HL-60/S4 treated with phorbol 12-myristate 13-acetate at 8.2 ng/mL for 4 days and 3 days (cell line): Measurements from ENCODE around the gene RABEP1.
"Not testable (repeated sequence)": the region's sequence is repeated elsewhere in the genome, so short reads cannot be mapped to it uniquely, and the experiment has no call there.

Source experiments
- in situ Hi-C: fragments of 300-500 bp; cut with MboI; formaldehyde crosslinking; loops from 2 replicates; pipeline ENCODE4 v1.15.0; 2022; ENCODE audit warnings: low sequenced_read_pairs

Gene RABEP1

DNA sequence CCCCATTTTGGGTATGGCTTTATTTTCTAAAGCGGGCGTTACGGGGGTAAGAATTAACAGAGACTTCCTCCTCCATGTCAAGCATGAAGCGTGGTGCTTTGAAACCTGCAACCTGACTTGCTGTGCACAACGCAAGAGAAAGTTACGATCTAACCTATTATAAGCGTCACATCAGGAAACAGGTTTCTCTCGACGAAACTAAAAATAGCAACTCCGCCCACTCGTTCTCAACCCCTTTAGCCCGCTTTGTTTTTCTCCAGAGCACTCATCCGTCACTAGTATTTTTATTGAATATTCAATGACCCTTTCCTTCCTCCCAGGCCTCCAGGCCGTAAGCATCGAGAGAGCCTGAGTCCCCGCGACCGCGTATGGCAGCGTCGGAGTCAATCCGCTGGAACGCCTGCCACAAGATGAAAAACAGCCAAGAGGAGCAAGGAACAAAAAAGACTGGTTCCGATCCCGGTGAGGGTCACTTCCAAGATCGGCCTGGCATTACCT is 136.8 kb downstream of the RABEP1 start:
- in situ Hi-C loops = no loop called here

DNA sequence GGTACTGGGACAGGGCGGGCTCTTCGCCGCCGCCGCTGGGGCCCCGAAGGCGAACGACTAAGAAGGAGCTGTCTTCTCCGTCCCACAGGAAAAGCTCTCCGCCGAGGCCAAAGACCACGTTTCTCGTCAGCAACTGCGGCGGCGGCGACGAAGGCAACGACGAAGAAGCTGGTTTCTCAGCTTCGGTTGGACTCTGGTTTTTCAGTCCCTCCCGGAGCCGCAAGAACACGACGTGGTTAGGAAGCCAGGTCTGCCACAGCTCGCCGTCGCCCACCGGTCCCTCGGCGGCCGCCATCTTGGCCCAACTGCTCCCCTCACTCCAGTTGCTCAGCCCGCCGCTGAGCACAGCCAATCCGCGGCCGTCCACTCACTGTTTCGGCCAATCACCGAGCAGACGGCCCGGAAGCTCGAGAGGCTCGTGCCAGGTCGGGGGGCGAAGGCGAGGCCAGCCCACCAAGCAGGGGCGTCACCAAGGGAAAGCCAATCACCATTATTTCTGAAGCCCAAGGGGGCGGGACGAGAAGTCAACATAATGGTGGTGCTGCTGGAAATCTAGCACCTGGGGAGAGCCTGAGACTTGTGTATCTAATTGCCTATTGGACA is 137.4 kb downstream of the RABEP1 start, which contains the start of gene NUP88:
Gene NUP88 (minus strand): TSS at position 307 of the 603 bp plus-strand sequence. CDS start 12 bp downstream, at position 295.
- in situ Hi-C loops = no loop called here

DNA sequence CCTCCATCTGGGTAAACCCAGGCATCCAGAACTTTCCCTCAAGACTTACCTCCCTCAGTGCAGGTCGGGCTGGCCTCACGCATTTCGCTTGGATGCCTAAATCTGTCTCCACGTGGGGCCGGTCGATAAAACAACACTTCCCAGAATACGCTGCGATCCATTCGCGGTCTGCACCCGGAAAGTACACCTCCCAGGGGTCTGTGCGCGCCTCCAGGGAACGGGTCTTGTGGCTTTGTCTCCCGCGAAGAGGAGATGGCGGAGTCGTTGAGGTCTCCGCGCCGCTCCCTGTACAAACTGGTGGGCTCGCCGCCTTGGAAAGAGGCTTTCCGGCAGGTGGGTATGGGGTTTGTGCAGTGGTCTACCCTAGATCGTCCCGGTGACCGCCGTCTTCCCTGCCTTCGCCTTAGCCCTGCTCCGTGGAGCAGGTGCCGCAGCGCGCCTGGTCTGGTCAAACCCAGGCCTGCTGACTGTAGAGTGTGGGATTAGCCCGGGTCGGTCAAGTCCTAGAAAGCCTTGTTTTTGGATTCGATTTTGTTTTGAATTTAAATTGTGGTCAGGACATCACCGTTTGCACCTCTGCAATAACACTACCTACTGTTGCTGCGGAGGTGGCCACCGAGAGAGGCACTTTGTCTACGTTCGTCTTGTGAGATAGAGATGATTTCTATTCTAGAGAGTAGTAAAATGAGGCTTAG is 138.0 kb downstream of the RABEP1 start, which contains the start of gene RPAIN:
Gene RPAIN (plus strand): TSS at position 224 of the 695 bp plus-strand sequence. CDS start 29 bp downstream, at position 253.
- in situ Hi-C loops = no loop called here

DNA sequence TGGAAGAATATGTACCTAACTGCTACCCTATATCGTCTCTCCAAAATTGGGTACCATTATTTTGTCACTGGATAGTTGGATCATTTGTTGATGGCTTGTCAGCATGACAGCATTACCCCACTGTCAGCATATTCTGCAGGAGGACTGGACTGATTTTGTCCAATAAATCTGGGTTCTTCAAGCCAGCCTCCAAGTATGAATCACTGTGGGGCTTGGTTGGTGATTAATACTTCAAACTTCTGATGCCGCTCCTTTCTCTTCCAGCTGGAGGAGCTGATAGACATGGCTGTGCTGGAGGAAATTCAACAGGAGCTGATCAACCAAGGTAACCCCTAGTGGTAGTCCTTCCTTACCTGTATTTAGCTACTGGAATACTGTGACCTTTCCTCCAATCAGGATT is 140.4 kb downstream of the RABEP1 start:
- in situ Hi-C loops = no loop called here

DNA sequence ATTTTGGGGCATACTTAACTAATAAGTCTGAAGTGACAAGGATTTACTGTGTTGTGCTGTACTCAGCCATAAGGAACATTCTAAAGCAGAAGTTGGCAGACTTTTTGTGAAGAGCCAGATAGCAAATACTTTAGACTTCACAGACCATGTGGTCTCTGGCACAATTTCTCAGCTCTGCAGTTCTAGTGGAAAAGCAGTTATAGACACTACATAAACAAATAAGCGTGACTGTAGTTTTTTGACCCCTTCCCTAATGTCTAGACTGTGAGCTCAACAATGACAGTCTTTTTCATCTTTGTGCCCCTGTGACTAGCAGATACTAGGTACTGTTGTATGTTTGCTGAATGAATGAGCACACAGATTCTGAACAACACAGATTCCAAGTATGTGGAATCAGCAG is 142.8 kb downstream of the RABEP1 start:
- in situ Hi-C loops = no loop called here

DNA sequence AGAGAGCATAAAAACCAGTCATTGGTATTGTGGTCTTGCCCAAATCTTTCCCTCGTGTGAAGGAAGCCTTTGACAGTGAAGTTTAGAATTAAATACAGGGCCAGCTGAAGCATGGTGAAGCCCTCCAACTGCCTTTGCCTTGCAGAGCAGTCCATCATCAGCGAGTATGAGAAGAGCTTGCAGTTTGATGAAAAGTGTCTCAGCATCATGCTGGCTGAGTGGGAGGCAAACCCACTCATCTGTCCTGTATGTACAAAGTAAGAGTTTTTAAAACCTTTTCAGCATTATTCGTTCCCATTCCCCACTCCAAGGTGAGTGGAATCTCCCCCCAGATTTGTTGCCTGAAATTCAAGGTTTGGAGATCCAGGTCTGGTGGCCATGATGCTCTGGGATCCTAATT is 143.7 kb downstream of the RABEP1 start:
- in situ Hi-C loops = no loop called here

DNA sequence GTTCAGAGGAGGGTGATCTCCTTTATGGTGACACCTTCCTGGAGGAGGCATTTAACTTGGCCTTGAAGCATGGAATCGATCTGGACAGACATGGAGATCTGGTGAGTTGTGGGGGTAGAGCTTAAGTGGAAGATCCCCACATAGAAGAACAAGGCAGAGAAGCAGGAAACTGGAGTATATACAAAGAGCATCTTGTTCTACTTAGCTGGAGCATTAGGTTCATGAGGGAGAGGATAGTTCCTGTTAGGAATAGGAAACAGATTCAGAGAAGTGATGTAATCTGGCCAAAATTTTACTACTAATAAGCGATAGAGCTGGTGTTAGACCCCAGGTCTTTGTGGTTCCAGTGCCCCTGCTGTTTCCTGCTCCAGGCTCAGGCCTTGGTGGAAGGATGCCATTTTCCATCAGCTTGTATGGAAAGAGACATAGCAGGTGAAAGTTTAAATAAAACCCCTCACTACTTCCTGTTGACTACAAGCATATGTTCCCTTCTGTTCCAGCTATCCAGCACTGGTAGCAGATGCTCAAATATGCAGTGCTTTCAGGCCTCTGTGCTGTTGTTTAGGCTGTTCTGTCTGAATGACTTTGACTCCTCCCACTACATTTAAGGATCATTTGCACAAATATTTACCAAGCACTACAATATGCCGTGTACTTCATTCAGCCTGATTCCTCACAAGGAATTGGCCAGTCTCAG is 147.3 kb downstream of the RABEP1 start:
- in situ Hi-C loops = no loop called here

DNA sequence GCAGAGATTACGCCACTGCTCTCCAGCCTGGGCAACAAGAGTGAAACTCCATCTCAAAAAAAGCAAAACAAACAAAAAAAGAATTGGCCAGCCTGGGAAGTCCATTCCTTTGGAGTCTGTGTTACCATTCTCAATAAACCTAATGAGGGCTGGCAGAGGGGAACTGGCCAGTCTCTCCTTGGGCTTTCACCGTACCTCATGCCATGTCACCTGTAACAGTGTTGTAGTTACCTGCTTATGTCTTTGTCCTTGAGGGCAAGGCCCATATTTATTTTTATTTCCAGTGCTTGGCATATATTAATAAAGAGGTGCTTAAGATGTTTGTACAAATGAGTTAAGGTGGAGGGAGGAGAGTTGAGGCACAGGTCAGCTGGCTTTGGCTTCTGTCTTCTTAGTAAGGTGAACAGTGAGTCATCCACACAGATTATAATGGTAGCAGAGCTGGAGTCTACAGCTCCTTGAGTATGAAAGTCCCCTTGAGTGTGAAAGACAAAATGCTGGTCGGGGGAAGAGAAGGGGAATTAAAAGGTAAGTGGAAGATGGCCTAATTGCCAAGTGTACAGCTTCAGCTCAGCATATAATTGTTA is 148.4 kb downstream of the RABEP1 start:
- in situ Hi-C loops = no loop called here

DNA sequence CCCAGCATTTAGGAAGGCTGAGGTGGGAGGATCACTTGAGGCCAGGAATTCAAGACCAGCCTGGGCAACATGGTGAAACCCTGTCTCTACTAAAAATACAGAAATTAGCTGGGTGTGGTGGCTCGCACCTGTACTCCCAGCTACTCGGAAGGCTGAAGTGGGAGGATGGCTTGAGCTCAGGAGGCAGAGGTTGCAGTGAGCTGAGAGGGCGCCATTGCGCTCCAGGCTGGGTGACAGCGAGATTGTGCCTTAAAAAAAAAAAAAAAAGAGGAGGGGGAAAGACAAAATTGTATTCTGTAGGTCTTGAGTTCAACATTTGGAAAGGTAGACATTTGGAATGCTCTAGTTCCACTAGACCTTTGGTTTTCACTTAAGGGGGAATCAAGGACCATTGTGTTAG is 149.2 kb downstream of the RABEP1 start:
- in situ Hi-C loops = not testable (repeated sequence)

DNA sequence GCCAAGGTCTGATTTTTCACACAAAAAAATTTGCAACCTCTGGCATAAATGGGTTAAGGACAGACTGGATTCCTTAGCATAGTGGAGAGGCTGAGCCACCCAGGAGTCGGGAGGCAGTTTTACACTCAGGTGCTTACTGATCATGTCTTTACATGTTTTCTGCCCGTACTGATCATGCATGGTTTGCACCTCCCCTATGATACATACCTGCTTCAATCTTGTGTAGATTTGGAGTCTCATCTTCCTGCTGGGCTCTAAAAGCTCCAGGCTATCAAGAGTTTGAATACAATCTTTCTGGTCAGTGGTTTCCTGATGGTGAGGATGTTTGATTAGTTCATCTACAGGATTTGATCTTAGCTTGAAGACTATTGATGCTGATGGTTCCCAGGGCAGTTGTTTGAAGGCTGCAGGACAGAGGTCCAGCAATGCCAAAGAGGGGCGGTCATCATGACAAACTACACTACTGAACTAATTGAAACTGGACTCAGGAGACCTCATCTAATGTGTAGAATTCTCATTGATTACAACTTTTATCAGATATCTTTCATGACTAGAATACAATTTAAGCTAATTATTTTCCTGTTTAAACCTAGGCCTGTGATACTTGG is 150.0 kb downstream of the RABEP1 start:
- in situ Hi-C loops = no loop called here

DNA sequence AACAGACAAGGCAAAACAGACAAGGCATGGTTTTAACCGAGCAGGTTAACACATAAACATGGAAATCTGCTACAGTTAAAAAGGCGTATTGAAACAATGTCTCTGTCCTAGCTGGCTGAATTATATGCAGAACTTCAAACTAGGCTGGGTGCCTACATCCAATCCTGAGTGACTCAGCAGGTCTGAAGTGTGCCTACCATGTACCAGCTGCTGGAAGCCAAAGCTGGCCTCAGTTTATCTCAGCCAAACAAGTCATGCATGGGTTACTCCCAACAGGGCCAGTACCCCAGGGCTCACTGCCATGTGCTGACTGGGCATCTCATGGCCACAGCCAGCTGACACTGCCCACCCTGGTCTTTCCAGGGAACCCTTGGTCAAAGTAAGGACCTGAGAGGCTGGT is 152.9 kb downstream of the RABEP1 start:
- in situ Hi-C loops = no loop called here
